Spleen (tissue), 11 donors: ENCODE data around the gene LDB2. TPM values are rescaled to one million over a fixed set of nuclear protein-coding genes. Genes with fewer than 3 reads are reported as not detected.

Source experiments
- DNase-seq: peaks from one replicate; pipeline ENCODE4 v3.0.0-alpha.2; 2020
- H3K27ac ChIP-seq, 8 donors: fragments of 200-600 bp; sonication (generic) in 7 of 8; 1 replicate in 4 of 8; 2 replicates in 4 of 8; pipeline versions ENCODE4 v1.5.0 to v1.8.0; 2016 to 2021; ENCODE audit warnings: inconsistent platforms in 4 of 8, mild to moderate bottlenecking in 4 of 8, moderate library complexity in 1 of 8
- H3K27me3 ChIP-seq, 7 donors: fragments of 200-600 bp; sonication (generic) in 6 of 7; replicated peaks in 1 of 7; 1 replicate in 4 of 7; 2 replicates in 3 of 7; pipeline versions ENCODE4 v1.5.0 to v1.8.0; 2016 to 2021; ENCODE audit warnings: inconsistent platforms in 3 of 7, mild to moderate bottlenecking in 1 of 7
- H3K36me3 ChIP-seq, 6 donors: fragments of 200-600 bp; sonication (generic) in 5 of 6; 1 replicate in 4 of 6; 2 replicates in 2 of 6; pipeline versions ENCODE4 v1.5.0 to v1.8.0; 2016 to 2021; ENCODE audit warnings: inconsistent platforms in 2 of 6
- H3K4me1 ChIP-seq, 6 donors: fragments of 200-600 bp; sonication (generic) in 5 of 6; 1 replicate in 3 of 6; 2 replicates in 3 of 6; pipeline versions ENCODE4 v1.5.0 to v1.8.0; 2016 to 2021; ENCODE audit warnings: inconsistent platforms in 3 of 6
- H3K4me3 ChIP-seq, 8 donors: fragments of 200-600 bp; sonication (generic) in 7 of 8; 1 replicate in 4 of 8; 2 replicates in 4 of 8; pipeline versions ENCODE4 v1.5.0 to v1.8.0; 2016 to 2021; ENCODE audit warnings: inconsistent platforms in 4 of 8, mild to moderate bottlenecking in 4 of 8, moderate library complexity in 2 of 8
- H3K9me3 ChIP-seq, 8 donors: fragments of 200-600 bp; sonication (generic) in 7 of 8; 1 replicate in 4 of 8; 2 replicates in 4 of 8; pipeline versions ENCODE4 v1.5.0 to v1.8.0; 2016 to 2021; ENCODE audit warnings: inconsistent platforms in 4 of 8
- CTCF ChIP-seq, 11 experiments: fragments of 200-600 bp in 7 of 11; fragments of 450-650 bp in 4 of 11; sonication (generic) in 4 of 11; IDR thresholded peaks in 8 of 11; conservative IDR thresholded peaks in 3 of 11; 1 replicate in 7 of 11; 2 replicates in 4 of 11; pipeline versions ENCODE4 v1.4.0 to v1.8.0; 2016 to 2021; ENCODE audit warnings: antibody characterized with exemption in 11 of 11, inconsistent platforms in 4 of 11, mild to moderate bottlenecking in 1 of 11
- POLR2A ChIP-seq, 3 donors: fragments of 450-650 bp; IDR thresholded peaks; one replicate each; pipeline ENCODE4 v1.5.1; 2017; ENCODE audit warnings: antibody characterized with exemption in 3 of 3, mild to moderate bottlenecking in 1 of 3
- POLR2AphosphoS5 ChIP-seq, 3 donors: sonication (generic); formaldehyde crosslinking; IDR thresholded peaks; one replicate each; pipeline ENCODE4 v1.5.1; 2017; ENCODE audit warnings: antibody characterized with exemption in 3 of 3
- WGBS, 5 donors: extraction: QIAGEN DNeasy Blood & Tissue Kit in 3 of 5; methylation state at CpG; one replicate each; pipeline versions ENCODE4 v1.1.5 to v1.1.7; 2013 to 2018; 5-methylcytosine and 5-hydroxymethylcytosine counted together
- intact Hi-C: fragments of 100-400 bp; cut with DNase I; formaldehyde crosslinking; loops from one replicate; pipeline ENCODE4 v1.15.0; 2023; ENCODE audit warnings: low total_unique reads
- polyA plus RNA-seq, 3 donors: library from polyadenylated mRNA; stranded (reverse); fragments of 200-250 nt; gene quantifications; one replicate each; pipeline ENCODE4 v1.2.1, GENCODE V29; 2013
- total RNA-seq, 7 donors: library from RNA; depleted of rRNA in 3 of 7; stranded (reverse); fragments of >200 nt in 3 of 7; fragmentation: NEBNext Ultra II Directional in 4 of 7; extraction: Animal tissue kit (Norgen Biotek cat#: 25700) in 4 of 7; gene quantifications; one replicate each; pipeline versions ENCODE4 v1.1.0 to v1.2.1, GENCODE V29; 2016 to 2021
- donor health status: healthy with polysubstance abuse.
- donor health status: DM: no; HTN: no; CAD: no; lungs with moderate emphysema.
- donor health status: DM: no; HTN: no; CAD: no.
- donor health status: Bipolar disorder and iron deficiency.
- donor health status: healthy.
- donor health status: DM: no; HTN: no; CAD: no.
- donor health status: DM: yes; HTN: yes; CAD: no.

Gene LDB2
- total and polyA plus RNA-seq, 10 donors, result 24.1 to 257 (median 142) TPM

GRCh38 chr4:16582036-16582435 is 316.4 kb downstream of the LDB2 start:
- intact Hi-C loops, result no loop called here
- Histone ChIP-seq H3K9me3 (no peaks in the 10 kb centered on the region), H3K36me3 (peaks cover 0 to 15% (median 0%) of the 10 kb centered on the region in 6 donors), H3K4me1 (no peaks in the 10 kb centered on the region), H3K4me3 (no peak overlapping the region), H3K27me3 (no peaks in the 10 kb centered on the region), H3K27ac (no peak overlapping the region)
- TF ChIP-seq POLR2A (IDR thresholded peaks at IDR 0.05), result no peak
- no peak for TF ChIP-seq POLR2AphosphoS5 (IDR thresholded peaks at IDR 0.05)
- TF ChIP-seq CTCF (IDR thresholded peaks at IDR 0.05 in 8 of 11, conservative IDR thresholded peaks at IDR 0.05 in 3 of 11), result no peak
- 87 to 99% (median 97%) methylated on average over 3 of the region's 3 CpGs for WGBS, 5 donors
- DNase-seq, result no peak

GRCh38 chr4:16581117-16581516 is 317.3 kb downstream of the LDB2 start:
- no peak for TF ChIP-seq POLR2A (IDR thresholded peaks at IDR 0.05)
- TF ChIP-seq CTCF (IDR thresholded peaks at IDR 0.05 in 8 of 11, conservative IDR thresholded peaks at IDR 0.05 in 3 of 11), result no peak
- TF ChIP-seq POLR2AphosphoS5 (IDR thresholded peaks at IDR 0.05), result no peak
- intact Hi-C loops, result no loop called here
- 60 to 97% (median 94%) methylated on average over 3 of the region's 3 CpGs for WGBS, 5 donors
- no peak overlapping the region for H3K4me3 ChIP-seq
- no peaks in the 10 kb centered on the region for H3K4me1 ChIP-seq
- H3K27ac ChIP-seq, result no peak overlapping the region
- no peaks in the 10 kb centered on the region for H3K27me3 ChIP-seq
- H3K36me3 ChIP-seq, result peaks cover 0 to 15% (median 0%) of the 10 kb centered on the region in 6 donors
- no peak for DNase-seq
- no peaks in the 10 kb centered on the region for H3K9me3 ChIP-seq

- H3K27ac ChIP-seq, result no peak overlapping the region
- H3K9me3 ChIP-seq, result no peaks in the 10 kb centered on the region
- TF ChIP-seq CTCF (IDR thresholded peaks at IDR 0.05 in 8 of 11, conservative IDR thresholded peaks at IDR 0.05 in 3 of 11) (no peak), POLR2A (IDR thresholded peaks at IDR 0.05) (no peak), POLR2AphosphoS5 (IDR thresholded peaks at IDR 0.05) (no peak)
These were observed 317.9 kb downstream of the LDB2 start for GRCh38 chr4:16580514-16580913.

GRCh38 chr4:16579866-16580265 is 318.6 kb downstream of the LDB2 start:
- WGBS, 5 donors, result 73 to 88% (median 76%) methylated on average over 3 of the region's 3 CpGs
- no peak for TF ChIP-seq CTCF (IDR thresholded peaks at IDR 0.05 in 8 of 11, conservative IDR thresholded peaks at IDR 0.05 in 3 of 11)
- no peak for TF ChIP-seq POLR2A (IDR thresholded peaks at IDR 0.05)
- no peak for TF ChIP-seq POLR2AphosphoS5 (IDR thresholded peaks at IDR 0.05)
- Histone ChIP-seq H3K4me1 (peaks cover 0 to under 1% (median 0%) of the 10 kb centered on the region in 6 donors), H3K4me3 (no peak overlapping the region), H3K27me3 (no peaks in the 10 kb centered on the region), H3K36me3 (peaks cover 0 to 15% (median 0%) of the 10 kb centered on the region in 6 donors), H3K27ac (no peak overlapping the region), H3K9me3 (no peaks in the 10 kb centered on the region)
- intact Hi-C loops, result no loop called here
- no peak for DNase-seq

More at GRCh38 chr4:16580514-16580913, 317.9 kb downstream of the LDB2 start:
- no peak overlapping the region for H3K4me3 ChIP-seq
- intact Hi-C loops, result no loop called here
- H3K4me1 ChIP-seq, result no peaks in the 10 kb centered on the region
- no peak for DNase-seq
- H3K36me3 ChIP-seq, result peaks cover 0 to 15% (median 0%) of the 10 kb centered on the region in 6 donors
- H3K27me3 ChIP-seq, result no peaks in the 10 kb centered on the region
